K562 (cell line): ENCODE results near the gene MFSD6L. TPM values are rescaled to one million over a fixed set of nuclear protein-coding genes. Genes with fewer than 3 reads are reported as not detected.

Experiments
- ATAC-seq: fragments of 200-7000 bp; cut with Tn5 transposase; 3 replicates; pipeline ENCODE4 v1.9.1; 2020; ENCODE audit warnings: moderate library complexity
- BruUV-seq: library from RNA; stranded (reverse); fragments of 400-500 nt; replicated peaks from 2 replicates; lab custom pipeline; 2021; lab: Mats Ljungman, UMichigan
- CTCF ChIA-PET: fragments of 300-600 bp; formaldehyde crosslinking; extraction: SDS; loops from one replicate; lab custom pipeline; 2021; ENCODE audit warnings: low intra/inter-chr PET ratio; lab: Yijun Ruan, JAX
- POLR2A ChIA-PET: fragments of 300-600, 350-650 bp; sonication (Branson Sonifier 250); formaldehyde crosslinking; extraction: SDS; loops from one replicate; lab custom pipeline; 2021; ENCODE audit warnings: antibody characterized with exemption, inconsistent platforms; lab: Yijun Ruan, JAX
- DNase-seq, 4 experiments: peaks; one replicate each; pipeline versions ENCODE4 v3.0.0 to v3.0.0-alpha.2; 2011 to 2018; ENCODE audit warnings: low spot score in 3 of 4, mixed read lengths in 3 of 4; ENCODE audit errors: extremely low read depth in 1 of 4
- FAIRE-seq: peaks from 2 replicates; lab custom pipeline; 2011; peaks lifted over from hg19 to GRCh38; lab: Jason Lieb, UNC
- H2AFZ ChIP-seq: 2 replicates; pipeline ENCODE4 v1.6.0; 2011; ENCODE audit warnings: low read depth, low read length, control low read depth, inconsistent platforms
- H3K27ac ChIP-seq: fragments of 200-600 bp; 3 replicates; pipeline ENCODE4 v1.8.0; 2011; ENCODE audit warnings: low read depth, mild to moderate bottlenecking, control low read depth, inconsistent platforms, low read length, moderate library complexity, mixed read lengths; ENCODE audit errors: extremely low read depth
- H3K27me3 ChIP-seq, 2 experiments: fragments of 300-600 bp in 1 of 2; 2 replicates in 1 of 2; 3 replicates in 1 of 2; pipeline versions ENCODE4 v1.6.0 to v1.8.0; 2011; ENCODE audit warnings: inconsistent platforms in 2 of 2, low read length in 2 of 2, mild to moderate bottlenecking in 1 of 2, mixed read lengths in 1 of 2, moderate library complexity in 1 of 2; ENCODE audit not compliant: control insufficient read depth in 2 of 2, insufficient read depth in 2 of 2
- H3K36me3 ChIP-seq: fragments of 300-600 bp; 3 replicates; pipeline ENCODE4 v1.8.0; 2011; ENCODE audit warnings: mild to moderate bottlenecking, low read length, inconsistent platforms; ENCODE audit not compliant: control insufficient read depth, insufficient read depth
- H3K4me1 ChIP-seq, 2 experiments: fragments of 200-600 bp in 1 of 2; replicated peaks in 1 of 2; 2 replicates in 1 of 2; 3 replicates in 1 of 2; pipeline versions ENCODE4 v1.5.1 to v1.8.0; 2011; ENCODE audit warnings: inconsistent platforms in 2 of 2, low read length in 2 of 2, mild to moderate bottlenecking in 1 of 2, mixed read lengths in 1 of 2, moderate library complexity in 1 of 2; ENCODE audit not compliant: control insufficient read depth in 2 of 2, insufficient read depth in 2 of 2
- H3K4me2 ChIP-seq: 2 replicates; pipeline ENCODE4 v1.6.1; 2011; ENCODE audit warnings: low read length, control low read depth, inconsistent platforms, mixed read lengths; ENCODE audit not compliant: insufficient read depth
- H3K4me3 ChIP-seq: fragments of 200-600 bp; sonication (generic), shearing (Covaris generic); 2 replicates; pipeline ENCODE4 v1.5.1; 2016; ENCODE audit warnings: control low read depth, inconsistent platforms
- H3K79me2 ChIP-seq: fragments of 200-600 bp; 3 replicates; pipeline ENCODE4 v1.8.0; 2011; ENCODE audit warnings: low read length, inconsistent platforms; ENCODE audit not compliant: control insufficient read depth, insufficient read depth
- H3K9ac ChIP-seq, 2 experiments: 2 replicates each; pipeline versions ENCODE4 v1.6.0 to v1.6.1; 2011; ENCODE audit warnings: low read depth in 2 of 2, low read length in 2 of 2, control low read depth in 1 of 2, inconsistent platforms in 1 of 2, mild to moderate bottlenecking in 1 of 2, mixed read lengths in 1 of 2; ENCODE audit not compliant: insufficient read depth in 1 of 2
- H3K9me1 ChIP-seq: one replicate; pipeline ENCODE4 v1.6.0; 2011; ENCODE audit warnings: inconsistent platforms, mild to moderate bottlenecking, low read length, moderate library complexity; ENCODE audit not compliant: control insufficient read depth, insufficient read depth
- H3K9me3 ChIP-seq: replicated peaks from 2 replicates; pipeline ENCODE4 v1.5.1; 2011; ENCODE audit warnings: low read depth, low read length, inconsistent platforms; ENCODE audit not compliant: control insufficient read depth, insufficient read depth
- H4K20me1 ChIP-seq: replicated peaks from 2 replicates; pipeline ENCODE4 v1.6.1; 2011; ENCODE audit warnings: low read length, inconsistent platforms, mixed read lengths; ENCODE audit not compliant: control insufficient read depth, insufficient read depth
- CGGBP1 ChIP-seq: fragments of 250-450 bp; sonication (Bioruptor Pico); IDR thresholded peaks from 2 replicates; pipeline ENCODE4 v1.9.0; 2021; ENCODE audit warnings: mild to moderate bottlenecking
- CHAMP1 ChIP-seq: fragments of 450-650 bp; IDR thresholded peaks from 2 replicates; pipeline ENCODE4 v1.6.1; 2016; ENCODE audit warnings: mild to moderate bottlenecking
- DACH1 ChIP-seq: fragments of 450-650 bp; IDR thresholded peaks from 2 replicates; pipeline ENCODE4 v1.6.1; 2018; ENCODE audit not compliant: partially characterized antibody
- GTF2B ChIP-seq: IDR thresholded peaks from 2 replicates; pipeline ENCODE4 v1.6.1; 2011; ENCODE audit not compliant: insufficient read length; ENCODE audit errors: extremely low read depth
- KLF16 ChIP-seq: IDR thresholded peaks from 2 replicates; pipeline ENCODE4 v1.6.1; 2016; ENCODE audit warnings: antibody characterized with exemption
- MBD1 ChIP-seq: fragments of 250-450 bp; sonication (Bioruptor Pico); IDR thresholded peaks from 2 replicates; pipeline ENCODE4 v1.8.0; 2022; ENCODE audit warnings: inconsistent platforms
- PHB2 ChIP-seq: fragments of 450-650 bp; IDR thresholded peaks from 2 replicates; pipeline ENCODE4 v1.6.1; 2017; ENCODE audit warnings: low read depth
- PREB ChIP-seq: sonication (generic); formaldehyde crosslinking; IDR thresholded peaks from 2 replicates; pipeline ENCODE4 v1.8.1; 2023; ENCODE audit warnings: mild to moderate bottlenecking, missing genetic modification reagents
- SETDB1 ChIP-seq: IDR thresholded peaks from one replicate; pipeline ENCODE4 v1.6.1; 2012; ENCODE audit warnings: low read length, control low read depth, inconsistent platforms
- SNRNP70 ChIP-seq: fragments of 200-400 bp; formaldehyde crosslinking; optimal IDR thresholded peaks from 2 replicates; pipeline ENCODE3; 2017; ENCODE audit warnings: low read depth, low read length
- STAG1 ChIP-seq: sonication (generic); formaldehyde crosslinking; IDR thresholded peaks from 2 replicates; pipeline ENCODE4 v1.5.0; 2020; ENCODE audit warnings: missing genetic modification reagents, borderline replicate concordance
- TEAD4 ChIP-seq, 2 experiments: sonication (generic) in 1 of 2; formaldehyde crosslinking in 1 of 2; IDR thresholded peaks; 2 replicates each; pipeline versions ENCODE4 v1.6.1 to v1.8.0; 2012 to 2022; ENCODE audit warnings: borderline replicate concordance in 1 of 2, inconsistent platforms in 1 of 2, low read length in 1 of 2, mild to moderate bottlenecking in 1 of 2, missing genetic modification reagents in 1 of 2
- ZNF316 ChIP-seq: fragments of 450-650 bp; IDR thresholded peaks from 2 replicates; pipeline ENCODE4 v1.6.1; 2016
- ZNF644 ChIP-seq: fragments of 200-800 bp; sonication (Bioruptor generic); IDR thresholded peaks from 2 replicates; pipeline ENCODE4 v1.6.1; 2016; ENCODE audit warnings: low read depth, missing genetic modification characterization, missing compliant biosample characterization
- WGBS: fragments of 100-300 bp; shearing (Covaris generic); methylation state at CpG from one replicate; pipeline ENCODE4 v1.1.6; 2016; ENCODE audit warnings: low coverage, mixed read lengths; ENCODE audit not compliant: insufficient coverage; ENCODE audit errors: missing lambda C conversion rate; 5-methylcytosine and 5-hydroxymethylcytosine counted together
- in situ Hi-C: fragments of 300-500 bp; cut with MboI; formaldehyde crosslinking; loops from 4 replicates; pipeline ENCODE4 v1.15.0; 2018; ENCODE audit warnings: inconsistent platforms, mixed read lengths
- intact Hi-C: fragments of 100-400 bp; cut with micrococcal nuclease; formaldehyde crosslinking; loops from 2 replicates; pipeline ENCODE4 v1.14.2; 2022
- polyA plus RNA-seq, 8 experiments: library from polyadenylated mRNA; depleted of rRNA in 4 of 8; stranded (reverse) in 5 of 8; unstranded in 3 of 8; fragments of >200 nt; fragmentation: Nextera tagmentation in 2 of 8; fragmentation: Illumina TruSeq in 1 of 8; extraction: Ambion mirVana in 2 of 8; extraction: Trizol in 1 of 8; gene quantifications; 2 replicates each; pipeline versions ENCODE4 v1.2.1 to v1.2.3, GENCODE V29; 2011 to 2014; ENCODE audit warnings: inconsistent platforms in 1 of 8, missing spikeins in 1 of 8
- total RNA-seq, 7 experiments: library from RNA; depleted of rRNA in 6 of 7; stranded (reverse); fragments of >200 nt in 6 of 7; fragmentation: Illumina TruSeq in 2 of 7; extraction: Trizol in 2 of 7; gene quantifications; 2 replicates each; pipeline versions ENCODE4 v1.2.1 to v1.2.3, GENCODE V29; 2011 to 2021; ENCODE audit warnings: low replicate concordance in 1 of 7

Gene MFSD6L
- total and polyA plus RNA-seq, 9 of the 15 experiments (the other 6 are each of a cell fraction or from before 2014, with no cell fraction given): not detected

GRCh38 chr17:8755590-8756255 is 43.4 kb downstream of the MFSD6L start:
- no peak overlapping the region for H3K4me3 ChIP-seq
- H3K79me2 ChIP-seq: no peaks in the 10 kb centered on the region
- ATAC-seq: no peak
- H3K4me2 ChIP-seq: no peak overlapping the region
- H3K27ac ChIP-seq: no peak overlapping the region
- intact Hi-C loops (no loop called here), in situ Hi-C loops (loop anchor here (10.0 kb wide), 1 partner anchor 351 kb away; no protein-coding TSS in a partner anchor)
- H3K9me1 ChIP-seq: no peaks in the 10 kb centered on the region
- no peaks in the 10 kb centered on the region for H3K9me3 ChIP-seq
- H3K36me3 ChIP-seq: no peaks in the 10 kb centered on the region
- ChIA-PET CTCF (no interaction called here), POLR2A (interaction anchor here (0.7 to 1.1 kb wide), 2 partner anchors 11 to 347 kb away, joined by 3 to 4 read pairs; no protein-coding TSS in a partner anchor)
- no peak overlapping the region for H3K9ac ChIP-seq
- TF ChIP-seq CHAMP1: no peak
- TF ChIP-seq PHB2: no peak
- TF ChIP-seq SNRNP70: no peak
- TF ChIP-seq CGGBP1: no peak
- TF ChIP-seq ZNF644: no peak
- no peak for TF ChIP-seq MBD1 (CRISPR knock-in tag)
- TF ChIP-seq GTF2B: no peak
- TF ChIP-seq ZNF316: no peak
- TF ChIP-seq KLF16: no peak
- no peak for TF ChIP-seq SETDB1
- TF ChIP-seq DACH1: no peak
- no peak for TF ChIP-seq PREB
- TF ChIP-seq STAG1 (CRISPR knock-in tag): no peak
- TF ChIP-seq TEAD4 (IDR thresholded peaks at IDR 0.05; ENCODE audit: low read length): no peak
- no peak for TF ChIP-seq TEAD4 (CRISPR knock-in tag; IDR thresholded peaks at IDR 0.05; ENCODE audit: borderline replicate concordance)
- WGBS: 0% methylated on average over 9 of the region's 12 CpGs
- H3K27me3 ChIP-seq: peaks cover 5 to 39% of the 10 kb centered on the region in 2 experiments; a peak in 3 of 5 replicates
- H4K20me1 ChIP-seq: no peaks in the 10 kb centered on the region
- no TSS peak for BruUV-seq
- H2AFZ ChIP-seq: no peak overlapping the region
- no peak for FAIRE-seq
- no peak for DNase-seq
- no peaks in the 10 kb centered on the region for H3K4me1 ChIP-seq
